Hepatocyte (in vitro differentiated cells): Measurements from ENCODE around the gene FGGY. TPM values are rescaled to one million over a fixed set of nuclear protein-coding genes. Genes with fewer than 3 reads are reported as not detected.

Experiments
- DNase-seq: peaks from one replicate; pipeline ENCODE4 v3.0.0-alpha.2; 2016; ENCODE audit warnings: low spot score
- H2AFZ ChIP-seq: fragments of 200-600 bp; sonication (generic); 2 replicates; pipeline ENCODE4 v1.6.0; 2016; ENCODE audit warnings: antibody characterized with exemption, mild to moderate bottlenecking
- H3K27ac ChIP-seq: fragments of 200-600 bp; sonication (generic); 2 replicates; pipeline ENCODE4 v1.5.1; 2016; ENCODE audit warnings: mild to moderate bottlenecking
- H3K27me3 ChIP-seq: fragments of 200-600 bp; sonication (generic); 2 replicates; pipeline ENCODE4 v1.6.1; 2016
- H3K36me3 ChIP-seq: fragments of 200-600 bp; sonication (generic); replicated peaks from 2 replicates; pipeline ENCODE4 v1.5.1; 2016; ENCODE audit warnings: low read depth; ENCODE audit not compliant: insufficient read depth
- H3K4me1 ChIP-seq: fragments of 200-600 bp; sonication (generic); 2 replicates; pipeline ENCODE4 v1.5.1; 2016; ENCODE audit warnings: mild to moderate bottlenecking, moderate library complexity; ENCODE audit not compliant: insufficient read depth
- H3K4me2 ChIP-seq: fragments of 200-600 bp; sonication (generic); 2 replicates; pipeline ENCODE4 v1.6.0; 2016
- H3K4me3 ChIP-seq: fragments of 200-600 bp; sonication (generic); 2 replicates; pipeline ENCODE4 v1.5.1; 2016; ENCODE audit warnings: mild to moderate bottlenecking
- H3K79me2 ChIP-seq: fragments of 200-600 bp; sonication (generic); 2 replicates; pipeline ENCODE4 v1.6.0; 2017; ENCODE audit warnings: mild to moderate bottlenecking
- H3K9me2 ChIP-seq: fragments of 200-600 bp; sonication (generic); replicated peaks from 2 replicates; pipeline ENCODE4 v1.6.0; 2017; ENCODE audit warnings: mild to moderate bottlenecking; ENCODE audit not compliant: insufficient read depth
- H3K9me3 ChIP-seq: fragments of 200-600 bp; sonication (generic); 2 replicates; pipeline ENCODE4 v1.5.1; 2016; ENCODE audit warnings: low read depth, mild to moderate bottlenecking
- H4K20me1 ChIP-seq: fragments of 200-600 bp; sonication (generic); 2 replicates; pipeline ENCODE4 v1.6.0; 2016; ENCODE audit warnings: mild to moderate bottlenecking; ENCODE audit not compliant: insufficient read depth, poor library complexity, severe bottlenecking
- EZH2 ChIP-seq: fragments of 200-600 bp; sonication (generic); IDR thresholded peaks from 2 replicates; pipeline ENCODE4 v1.6.1; 2016; ENCODE audit warnings: antibody characterized with exemption, mild to moderate bottlenecking, borderline replicate concordance
- EZH2phosphoT487 ChIP-seq: fragments of 200-600 bp; sonication (generic); IDR thresholded peaks from one replicate; pipeline ENCODE4 v1.6.1; 2018; ENCODE audit warnings: antibody characterized with exemption, mild to moderate bottlenecking, low read depth, moderate library complexity; ENCODE audit not compliant: unreplicated experiment, severe bottlenecking
- WGBS: methylation state at CpG from one replicate; pipeline ENCODE4 v1.1.6; 2016; ENCODE audit warnings: low lambda C conversion rate; ENCODE audit errors: missing lambda C conversion rate; 5-methylcytosine and 5-hydroxymethylcytosine counted together
- polyA plus RNA-seq: library from polyadenylated mRNA; unstranded; fragments of >200 nt; fragmentation: Nextera tagmentation; extraction: Ambion mirVana; gene quantifications from 2 replicates; pipeline ENCODE4 v1.2.1, GENCODE V29; 2016
- total RNA-seq: library from RNA; depleted of rRNA; stranded (reverse); fragments of >200 nt; gene quantifications from 2 replicates; pipeline ENCODE4 v1.2.3, GENCODE V29; 2014
- TF ChIP-seq, protein P1 (sequence below): fragments of 200-600 bp; sonication (generic); IDR thresholded peaks from 2 replicates; pipeline ENCODE4 v1.5.1; 2016; ENCODE audit warnings: antibody characterized with exemption, mild to moderate bottlenecking; ENCODE audit not compliant: poor library complexity

The FGGY gene
- total and polyA plus RNA-seq, 2 experiments from 2014 or later: 18.0 to 20.6 TPM

DNA sequence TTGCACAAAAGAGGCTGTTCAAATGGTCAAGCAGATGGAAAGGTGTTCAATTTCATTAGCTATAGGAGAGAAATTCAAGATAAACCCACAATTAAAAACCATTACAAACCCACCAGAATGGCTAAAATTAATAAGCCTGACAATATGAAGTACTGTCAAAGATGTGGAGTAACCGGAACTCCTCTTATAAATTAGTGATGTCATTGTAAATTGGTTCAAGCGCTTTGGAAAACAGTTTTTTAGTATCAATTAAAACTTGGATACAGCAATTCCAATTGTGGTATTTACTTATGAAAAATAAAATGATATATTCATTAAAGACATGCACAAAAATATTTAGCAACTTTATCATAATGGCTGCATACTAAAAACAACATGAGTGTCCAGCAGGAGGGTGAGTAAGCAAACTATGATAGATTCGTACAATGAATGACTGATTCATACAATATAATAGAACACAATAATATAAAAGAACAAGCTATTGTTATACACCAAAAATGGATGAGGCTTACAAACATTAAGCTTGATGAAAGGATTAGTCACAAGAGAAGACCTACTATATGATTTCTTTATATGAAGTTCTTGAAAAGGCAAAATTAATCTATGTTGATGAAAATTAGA is 38.4 kb upstream of the FGGY start:
- Histone ChIP-seq H3K4me3 (no peak overlapping the region), H3K4me1 (no peaks in the 10 kb centered on the region), H4K20me1 (no peaks in the 10 kb centered on the region), H3K9me2 (no peaks in the 10 kb centered on the region), H3K27ac (no peak overlapping the region), H3K4me2 (no peak overlapping the region), H3K9me3 (no peaks in the 10 kb centered on the region), H2AFZ (no peak overlapping the region), H3K27me3 (no peaks in the 10 kb centered on the region), H3K79me2 (no peaks in the 10 kb centered on the region), H3K36me3 (no peaks in the 10 kb centered on the region)
- DNase-seq: no peak
- TF ChIP-seq, protein P1, sequence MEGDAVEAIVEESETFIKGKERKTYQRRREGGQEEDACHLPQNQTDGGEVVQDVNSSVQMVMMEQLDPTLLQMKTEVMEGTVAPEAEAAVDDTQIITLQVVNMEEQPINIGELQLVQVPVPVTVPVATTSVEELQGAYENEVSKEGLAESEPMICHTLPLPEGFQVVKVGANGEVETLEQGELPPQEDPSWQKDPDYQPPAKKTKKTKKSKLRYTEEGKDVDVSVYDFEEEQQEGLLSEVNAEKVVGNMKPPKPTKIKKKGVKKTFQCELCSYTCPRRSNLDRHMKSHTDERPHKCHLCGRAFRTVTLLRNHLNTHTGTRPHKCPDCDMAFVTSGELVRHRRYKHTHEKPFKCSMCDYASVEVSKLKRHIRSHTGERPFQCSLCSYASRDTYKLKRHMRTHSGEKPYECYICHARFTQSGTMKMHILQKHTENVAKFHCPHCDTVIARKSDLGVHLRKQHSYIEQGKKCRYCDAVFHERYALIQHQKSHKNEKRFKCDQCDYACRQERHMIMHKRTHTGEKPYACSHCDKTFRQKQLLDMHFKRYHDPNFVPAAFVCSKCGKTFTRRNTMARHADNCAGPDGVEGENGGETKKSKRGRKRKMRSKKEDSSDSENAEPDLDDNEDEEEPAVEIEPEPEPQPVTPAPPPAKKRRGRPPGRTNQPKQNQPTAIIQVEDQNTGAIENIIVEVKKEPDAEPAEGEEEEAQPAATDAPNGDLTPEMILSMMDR: no peak
- WGBS: 97% methylated on average over 3 of the region's 3 CpGs

GRCh38 chr1:59261537-59261936 is 35.4 kb upstream of the FGGY start:
- H3K4me2 ChIP-seq: no peak overlapping the region
- 60% methylated on average over 1 of the region's 1 CpG for WGBS
- H3K27ac ChIP-seq: peak overlapping the region; percentile 20

GRCh38 chr1:59262631-59263030 is 34.3 kb upstream of the FGGY start:
- Histone ChIP-seq H3K36me3 (no peaks in the 10 kb centered on the region), H3K27ac (no peak overlapping the region), H4K20me1 (no peaks in the 10 kb centered on the region), H2AFZ (no peak overlapping the region), H3K79me2 (no peaks in the 10 kb centered on the region), H3K4me3 (no peak overlapping the region), H3K4me1 (no peaks in the 10 kb centered on the region), H3K27me3 (no peaks in the 10 kb centered on the region), H3K9me2 (no peaks in the 10 kb centered on the region), H3K4me2 (no peak overlapping the region), H3K9me3 (no peaks in the 10 kb centered on the region)
- TF ChIP-seq EZH2 (no peak), EZH2phosphoT487 (no peak)
- TF ChIP-seq, protein P1: no peak
- DNase-seq: no peak

More at GRCh38 chr1:59261537-59261936, 35.4 kb upstream of the FGGY start:
- no peaks in the 10 kb centered on the region for H3K27me3 ChIP-seq
- no peaks in the 10 kb centered on the region for H3K4me1 ChIP-seq
- no peaks in the 10 kb centered on the region for H3K9me2 ChIP-seq
- peak; percentile 10 for DNase-seq
- no peaks in the 10 kb centered on the region for H3K79me2 ChIP-seq
- no peaks in the 10 kb centered on the region for H4K20me1 ChIP-seq
- no peak overlapping the region for H3K4me3 ChIP-seq
- TF ChIP-seq EZH2phosphoT487: no peak
- no peak for TF ChIP-seq EZH2
- TF ChIP-seq, protein P1: no peak
- no peak overlapping the region for H2AFZ ChIP-seq
- H3K36me3 ChIP-seq: no peaks in the 10 kb centered on the region
- no peaks in the 10 kb centered on the region for H3K9me3 ChIP-seq

- H3K79me2 ChIP-seq: no peaks in the 10 kb centered on the region
- no peak overlapping the region for H3K27ac ChIP-seq
- H3K4me2 ChIP-seq: no peak overlapping the region
These were observed 33.8 kb upstream of the FGGY start for GRCh38 chr1:59263111-59263510.

More at GRCh38 chr1:59263111-59263510, 33.8 kb upstream of the FGGY start:
- no peaks in the 10 kb centered on the region for H3K9me3 ChIP-seq
- H3K4me3 ChIP-seq: no peak overlapping the region
- no peaks in the 10 kb centered on the region for H3K27me3 ChIP-seq
- no peaks in the 10 kb centered on the region for H4K20me1 ChIP-seq
- no peak overlapping the region for H2AFZ ChIP-seq
- DNase-seq: no peak
- no peaks in the 10 kb centered on the region for H3K9me2 ChIP-seq
- no peaks in the 10 kb centered on the region for H3K36me3 ChIP-seq
- TF ChIP-seq, protein P1: no peak
- no peak for TF ChIP-seq EZH2
- TF ChIP-seq EZH2phosphoT487: no peak
- H3K4me1 ChIP-seq: no peaks in the 10 kb centered on the region
